Stimulated activated CD8-positive, alpha-beta memory T cell treated with anti-CD3 and anti-CD28 coated beads, Interleukin-12 subunit alpha, Interleukin-12 subunit beta, amount 100 ng/mL, for 24 hours (primary cell): ENCODE measurements around the gene GABBR2.

Experiments
- DNase-seq: peaks from one replicate; pipeline ENCODE4 v3.0.0-alpha.2; 2020; ENCODE audit errors: extremely low read depth

Gene GABBR2

GRCh38 chr9:98321269-98321668, 387.5 kb downstream of the GABBR2 start:
- no peak for DNase-seq

GRCh38 chr9:98318834-98319478, 389.8 kb downstream of the GABBR2 start:
- no peak for DNase-seq

- no peak for DNase-seq
These were observed 390.5 kb downstream of the GABBR2 start for GRCh38 chr9:98318041-98318790.

GRCh38 chr9:98317134-98317857, 391.4 kb downstream of the GABBR2 start:
- DNase-seq, result no peak

- DNase-seq, result no peak
These were observed 392.1 kb downstream of the GABBR2 start for GRCh38 chr9:98316445-98317133.

GRCh38 chr9:98315551-98316060, 393.1 kb downstream of the GABBR2 start:
- peak; percentile 31 for DNase-seq

- DNase-seq, result no peak
These were observed 393.7 kb downstream of the GABBR2 start for GRCh38 chr9:98315067-98315453.

GRCh38 chr9:98314381-98315066, 394.2 kb downstream of the GABBR2 start:
- no peak for DNase-seq

- DNase-seq, result no peak
These were observed 396.4 kb downstream of the GABBR2 start for GRCh38 chr9:98312365-98312764.

- DNase-seq, result no peak
These were observed 397.2 kb downstream of the GABBR2 start for GRCh38 chr9:98311541-98311940.

- DNase-seq, result no peak
These were observed 397.9 kb downstream of the GABBR2 start for GRCh38 chr9:98310752-98311392.

- DNase-seq, result no peak
These were observed 402.2 kb downstream of the GABBR2 start for GRCh38 chr9:98306384-98307145.

- DNase-seq, result no peak
These were observed 404.4 kb downstream of the GABBR2 start for GRCh38 chr9:98304381-98304780.

- DNase-seq, result no peak
These were observed 405.1 kb downstream of the GABBR2 start for GRCh38 chr9:98303633-98304125.

- no peak for DNase-seq
These were observed 405.6 kb downstream of the GABBR2 start for GRCh38 chr9:98302938-98303632.

GRCh38 chr9:98302150-98302549, 406.6 kb downstream of the GABBR2 start:
- no peak for DNase-seq

- DNase-seq, result no peak
These were observed 408.1 kb downstream of the GABBR2 start for GRCh38 chr9:98300611-98301010.

- no peak for DNase-seq
These were observed 410.3 kb downstream of the GABBR2 start for GRCh38 chr9:98298476-98298875.

- no peak for DNase-seq
These were observed 412.9 kb downstream of the GABBR2 start for GRCh38 chr9:98295824-98296223.
